HEK293 (cell line): ENCODE measurements around the gene CRYBA1.

Experiments used
- ATF2 ChIP-seq: fragments of 450-650 bp; formaldehyde crosslinking; IDR thresholded peaks from 2 replicates; pipeline ENCODE4 v1.5.1; 2016; ENCODE audit warnings: missing biosample characterization, missing genetic modification characterization, low read depth
- FEZF1 ChIP-seq: fragments of 450-650 bp; formaldehyde crosslinking; IDR thresholded peaks from 2 replicates; pipeline ENCODE4 v1.5.1; 2016; ENCODE audit warnings: missing biosample characterization, missing genetic modification characterization
- KLF1 ChIP-seq: fragments of 450-650 bp; formaldehyde crosslinking; IDR thresholded peaks from 2 replicates; pipeline ENCODE4 v1.5.1; 2016; ENCODE audit warnings: missing biosample characterization, missing genetic modification characterization
- KLF8 ChIP-seq: fragments of 450-650 bp; formaldehyde crosslinking; IDR thresholded peaks from 2 replicates; pipeline ENCODE4 v1.5.1; 2016; ENCODE audit warnings: missing biosample characterization, missing genetic modification characterization
- OSR2 ChIP-seq: fragments of 450-650 bp; formaldehyde crosslinking; IDR thresholded peaks from 2 replicates; pipeline ENCODE4 v1.5.1; 2016; ENCODE audit warnings: missing biosample characterization, missing genetic modification characterization
- PRDM1 ChIP-seq: fragments of 450-650 bp; formaldehyde crosslinking; IDR thresholded peaks from 2 replicates; pipeline ENCODE4; 2016; ENCODE audit warnings: missing biosample characterization, missing genetic modification characterization
- REPIN1 ChIP-seq: fragments of 450-650 bp; formaldehyde crosslinking; IDR thresholded peaks from 2 replicates; pipeline ENCODE4 v1.5.1; 2017; ENCODE audit warnings: missing biosample characterization, missing genetic modification characterization, low read depth
- ZFHX2 ChIP-seq: fragments of 450-650 bp; formaldehyde crosslinking; conservative IDR thresholded peaks from 2 replicates; pipeline ENCODE4 v1.5.1; 2016; ENCODE audit warnings: missing biosample characterization, missing genetic modification characterization
- ZFP3 ChIP-seq: fragments of 450-650 bp; formaldehyde crosslinking; IDR thresholded peaks from 2 replicates; pipeline ENCODE4 v1.5.1; 2016; ENCODE audit warnings: low read depth, missing biosample characterization, missing genetic modification characterization
- ZNF10 ChIP-seq: fragments of 450-650 bp; formaldehyde crosslinking; IDR thresholded peaks from 2 replicates; pipeline ENCODE4 v1.5.1; 2017; ENCODE audit warnings: missing biosample characterization, missing genetic modification characterization
- ZNF114 ChIP-seq: fragments of 450-650 bp; formaldehyde crosslinking; IDR thresholded peaks from 2 replicates; pipeline ENCODE4 v1.5.0; 2017; ENCODE audit warnings: missing biosample characterization, missing genetic modification characterization
- ZNF121 ChIP-seq: fragments of 450-650 bp; formaldehyde crosslinking; IDR thresholded peaks from 2 replicates; pipeline ENCODE4 v1.5.1; 2016; ENCODE audit warnings: missing biosample characterization, missing genetic modification characterization
- ZNF174 ChIP-seq: fragments of 450-650 bp; formaldehyde crosslinking; IDR thresholded peaks from 2 replicates; pipeline ENCODE4 v1.5.0; 2017; ENCODE audit warnings: missing biosample characterization, mild to moderate bottlenecking, missing genetic modification characterization
- ZNF19 ChIP-seq: fragments of 450-650 bp; formaldehyde crosslinking; IDR thresholded peaks from 2 replicates; pipeline ENCODE4; 2016; ENCODE audit warnings: missing biosample characterization, missing genetic modification characterization, low read depth
- ZNF23 ChIP-seq: fragments of 450-650 bp; formaldehyde crosslinking; IDR thresholded peaks from 2 replicates; pipeline ENCODE4 v1.5.1; 2016; ENCODE audit warnings: missing biosample characterization, missing genetic modification characterization, borderline replicate concordance
- ZNF248 ChIP-seq: fragments of 450-650 bp; formaldehyde crosslinking; IDR thresholded peaks from 2 replicates; pipeline ENCODE4 v1.5.1; 2017; ENCODE audit warnings: missing biosample characterization, missing genetic modification characterization
- ZNF335 ChIP-seq: fragments of 450-650 bp; formaldehyde crosslinking; conservative IDR thresholded peaks from 2 replicates; pipeline ENCODE4 v1.5.1; 2016; ENCODE audit warnings: missing biosample characterization, missing genetic modification characterization
- ZNF341 ChIP-seq: fragments of 450-650 bp; formaldehyde crosslinking; IDR thresholded peaks from 2 replicates; pipeline ENCODE4; 2016; ENCODE audit warnings: low read depth, missing biosample characterization, missing genetic modification characterization
- ZNF416 ChIP-seq: fragments of 450-650 bp; formaldehyde crosslinking; IDR thresholded peaks from 2 replicates; pipeline ENCODE4 v1.5.1; 2016; ENCODE audit warnings: missing biosample characterization, missing genetic modification characterization
- ZNF426 ChIP-seq: fragments of 450-650 bp; formaldehyde crosslinking; IDR thresholded peaks from 2 replicates; pipeline ENCODE4 v1.5.1; 2017; ENCODE audit warnings: missing biosample characterization, missing genetic modification characterization, mild to moderate bottlenecking, inconsistent platforms, moderate library complexity
- ZNF518A ChIP-seq: fragments of 450-650 bp; formaldehyde crosslinking; conservative IDR thresholded peaks from 2 replicates; pipeline ENCODE4 v1.5.1; 2016; ENCODE audit warnings: low read depth, missing biosample characterization, missing genetic modification characterization
- ZNF610 ChIP-seq: fragments of 450-650 bp; formaldehyde crosslinking; IDR thresholded peaks from 2 replicates; pipeline ENCODE4 v1.5.1; 2016; ENCODE audit warnings: missing biosample characterization, missing genetic modification characterization, borderline replicate concordance
- ZNF830 ChIP-seq: fragments of 450-650 bp; IDR thresholded peaks from 2 replicates; pipeline ENCODE4 v1.5.0; 2018; ENCODE audit warnings: missing biosample characterization, missing genetic modification characterization, low read depth, mild to moderate bottlenecking, moderate library complexity
- ZNF843 ChIP-seq: fragments of 450-650 bp; formaldehyde crosslinking; IDR thresholded peaks from 2 replicates; pipeline ENCODE4 v1.5.1; 2016; ENCODE audit warnings: missing biosample characterization, missing genetic modification characterization
- ZSCAN16 ChIP-seq: fragments of 450-650 bp; formaldehyde crosslinking; IDR thresholded peaks from 2 replicates; pipeline ENCODE4 v1.5.1; 2016; ENCODE audit warnings: missing biosample characterization, missing genetic modification characterization
- TF ChIP-seq, protein P1 (sequence below): fragments of 450-650 bp; formaldehyde crosslinking; IDR thresholded peaks from 2 replicates; pipeline ENCODE4 v1.5.1; 2016; ENCODE audit warnings: missing biosample characterization, missing genetic modification characterization, borderline replicate concordance
- TF ChIP-seq, protein P2 (sequence below): fragments of 450-650 bp; formaldehyde crosslinking; optimal IDR thresholded peaks from 2 replicates; pipeline ENCODE3; 2016; ENCODE audit warnings: missing biosample characterization, mild to moderate bottlenecking, missing genetic modification characterization

CRYBA1 gene

GRCh38 chr17:29293890-29294579 lies 47.4 kb downstream of the CRYBA1 start, which contains the start of gene NUFIP2 (continued):
- TF ChIP-seq, protein P1, sequence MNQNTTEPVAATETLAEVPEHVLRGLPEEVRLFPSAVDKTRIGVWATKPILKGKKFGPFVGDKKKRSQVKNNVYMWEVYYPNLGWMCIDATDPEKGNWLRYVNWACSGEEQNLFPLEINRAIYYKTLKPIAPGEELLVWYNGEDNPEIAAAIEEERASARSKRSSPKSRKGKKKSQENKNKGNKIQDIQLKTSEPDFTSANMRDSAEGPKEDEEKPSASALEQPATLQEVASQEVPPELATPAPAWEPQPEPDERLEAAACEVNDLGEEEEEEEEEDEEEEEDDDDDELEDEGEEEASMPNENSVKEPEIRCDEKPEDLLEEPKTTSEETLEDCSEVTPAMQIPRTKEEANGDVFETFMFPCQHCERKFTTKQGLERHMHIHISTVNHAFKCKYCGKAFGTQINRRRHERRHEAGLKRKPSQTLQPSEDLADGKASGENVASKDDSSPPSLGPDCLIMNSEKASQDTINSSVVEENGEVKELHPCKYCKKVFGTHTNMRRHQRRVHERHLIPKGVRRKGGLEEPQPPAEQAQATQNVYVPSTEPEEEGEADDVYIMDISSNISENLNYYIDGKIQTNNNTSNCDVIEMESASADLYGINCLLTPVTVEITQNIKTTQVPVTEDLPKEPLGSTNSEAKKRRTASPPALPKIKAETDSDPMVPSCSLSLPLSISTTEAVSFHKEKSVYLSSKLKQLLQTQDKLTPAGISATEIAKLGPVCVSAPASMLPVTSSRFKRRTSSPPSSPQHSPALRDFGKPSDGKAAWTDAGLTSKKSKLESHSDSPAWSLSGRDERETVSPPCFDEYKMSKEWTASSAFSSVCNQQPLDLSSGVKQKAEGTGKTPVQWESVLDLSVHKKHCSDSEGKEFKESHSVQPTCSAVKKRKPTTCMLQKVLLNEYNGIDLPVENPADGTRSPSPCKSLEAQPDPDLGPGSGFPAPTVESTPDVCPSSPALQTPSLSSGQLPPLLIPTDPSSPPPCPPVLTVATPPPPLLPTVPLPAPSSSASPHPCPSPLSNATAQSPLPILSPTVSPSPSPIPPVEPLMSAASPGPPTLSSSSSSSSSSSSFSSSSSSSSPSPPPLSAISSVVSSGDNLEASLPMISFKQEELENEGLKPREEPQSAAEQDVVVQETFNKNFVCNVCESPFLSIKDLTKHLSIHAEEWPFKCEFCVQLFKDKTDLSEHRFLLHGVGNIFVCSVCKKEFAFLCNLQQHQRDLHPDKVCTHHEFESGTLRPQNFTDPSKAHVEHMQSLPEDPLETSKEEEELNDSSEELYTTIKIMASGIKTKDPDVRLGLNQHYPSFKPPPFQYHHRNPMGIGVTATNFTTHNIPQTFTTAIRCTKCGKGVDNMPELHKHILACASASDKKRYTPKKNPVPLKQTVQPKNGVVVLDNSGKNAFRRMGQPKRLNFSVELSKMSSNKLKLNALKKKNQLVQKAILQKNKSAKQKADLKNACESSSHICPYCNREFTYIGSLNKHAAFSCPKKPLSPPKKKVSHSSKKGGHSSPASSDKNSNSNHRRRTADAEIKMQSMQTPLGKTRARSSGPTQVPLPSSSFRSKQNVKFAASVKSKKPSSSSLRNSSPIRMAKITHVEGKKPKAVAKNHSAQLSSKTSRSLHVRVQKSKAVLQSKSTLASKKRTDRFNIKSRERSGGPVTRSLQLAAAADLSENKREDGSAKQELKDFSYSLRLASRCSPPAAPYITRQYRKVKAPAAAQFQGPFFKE = no peak
- TF ChIP-seq ZNF23 (tag by site-specific recombination) = no peak
- peak; percentile 99 for TF ChIP-seq PRDM1
- TF ChIP-seq ATF2 (tag by site-specific recombination) = no peak
- TF ChIP-seq ZNF426 = no peak
- TF ChIP-seq ZNF518A (tag by site-specific recombination) = no peak
- no peak for TF ChIP-seq ZNF341 (tag by site-specific recombination)
- peak; percentile 78 for TF ChIP-seq ZNF335
- peak; percentile 69; the same call in 1 of the 2 replicates for TF ChIP-seq ZSCAN16 (tag by site-specific recombination)
- no peak for TF ChIP-seq ZNF416 (tag by site-specific recombination)
- TF ChIP-seq FEZF1 (tag by site-specific recombination) = no peak
- peak; percentile 87; the same call in 1 of the 2 replicates for TF ChIP-seq ZNF10
- no peak for TF ChIP-seq ZNF174
- 0 out of 2 replicates have a peak, but pooled peaks have one; percentile 11 for TF ChIP-seq ZNF610 (tag by site-specific recombination)
- no peak for TF ChIP-seq ZNF248
- TF ChIP-seq KLF8 (tag by site-specific recombination) = peak; percentile 67; the same call in 1 of the 2 replicates
- no peak for TF ChIP-seq ZNF830 (tag by site-specific recombination)
- peak; percentile 18; the same call in 1 of the 2 replicates for TF ChIP-seq REPIN1 (tag by site-specific recombination)
- 0 out of 2 replicates have a peak, but pooled peaks have one; percentile 47 for TF ChIP-seq ZFHX2 (tag by site-specific recombination)
- no peak; the same call in 1 of the 2 replicates for TF ChIP-seq ZNF121
- TF ChIP-seq ZNF114 (tag by site-specific recombination) = no peak
- TF ChIP-seq ZNF19 (tag by site-specific recombination) = no peak
- peak; percentile 34; the same call in 1 of the 2 replicates for TF ChIP-seq OSR2 (tag by site-specific recombination)
- TF ChIP-seq ZNF843 (tag by site-specific recombination) = peak; percentile 59
- TF ChIP-seq ZFP3 (tag by site-specific recombination) = 0 out of 2 replicates have a peak, but pooled peaks have one; percentile 31
- TF ChIP-seq, protein P2, sequence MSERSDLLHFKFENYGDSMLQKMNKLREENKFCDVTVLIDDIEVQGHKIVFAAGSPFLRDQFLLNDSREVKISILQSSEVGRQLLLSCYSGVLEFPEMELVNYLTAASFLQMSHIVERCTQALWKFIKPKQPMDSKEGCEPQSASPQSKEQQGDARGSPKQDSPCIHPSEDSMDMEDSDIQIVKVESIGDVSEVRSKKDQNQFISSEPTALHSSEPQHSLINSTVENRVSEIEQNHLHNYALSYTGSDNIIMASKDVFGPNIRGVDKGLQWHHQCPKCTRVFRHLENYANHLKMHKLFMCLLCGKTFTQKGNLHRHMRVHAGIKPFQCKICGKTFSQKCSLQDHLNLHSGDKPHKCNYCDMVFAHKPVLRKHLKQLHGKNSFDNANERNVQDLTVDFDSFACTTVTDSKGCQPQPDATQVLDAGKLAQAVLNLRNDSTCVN = peak; percentile 33
- peak; percentile 54 for TF ChIP-seq KLF1
